Panc1 (cell line): ENCODE data around the gene UBE2J2. TPM values are rescaled to one million over a fixed set of nuclear protein-coding genes. Genes with fewer than 3 reads are reported as not detected.
A peak's percentile ranks its signal among the peaks of the same experiment; 100 is the strongest.

ENCODE experiments used
- ATAC-seq: fragments of 200-7000 bp; cut with Tn5 transposase; 2 replicates; pipeline ENCODE4 v1.9.1; 2020; ENCODE audit warnings: mild to moderate bottlenecking, moderate library complexity
- BruUV-seq: library from RNA; stranded (reverse); fragments of 400-500 nt; replicated peaks from 2 replicates; lab custom pipeline; 2021; lab: Mats Ljungman, UMichigan
- CTCF ChIA-PET: fragments of 300-600 bp; sonication (Branson Sonifier 250); formaldehyde crosslinking; loops from one replicate; lab custom pipeline; 2022; ENCODE audit warnings: antibody characterized with exemption; lab: Charles Lee
- POLR2A ChIA-PET: fragments of 300-600 bp; sonication (Branson Sonifier 250); formaldehyde crosslinking; loops from one replicate; lab custom pipeline; 2022; ENCODE audit warnings: antibody characterized with exemption; lab: Charles Lee
- DNase-seq: peaks from one replicate; pipeline ENCODE4 v3.0.0-alpha.2; 2010; ENCODE audit warnings: low read depth, low spot score
- H3K27ac ChIP-seq: 2 replicates; pipeline ENCODE4 v1.5.1; 2011; ENCODE audit warnings: mild to moderate bottlenecking, low read length, inconsistent platforms
- H3K27me3 ChIP-seq: fragments of 200-500 bp; sonication (Bioruptor generic); 2 replicates; pipeline ENCODE4 v1.6.0; 2014; ENCODE audit warnings: low read length, inconsistent platforms; ENCODE audit not compliant: control insufficient read depth, insufficient read depth
- H3K36me3 ChIP-seq: fragments of 200-500 bp; sonication (Bioruptor generic); 2 replicates; pipeline ENCODE4 v1.5.1; 2014; ENCODE audit warnings: inconsistent platforms, mild to moderate bottlenecking, low read length, moderate library complexity; ENCODE audit not compliant: control insufficient read depth, insufficient read depth
- H3K4me1 ChIP-seq: 2 replicates; pipeline ENCODE4 v1.5.1; 2011; ENCODE audit warnings: inconsistent platforms, mild to moderate bottlenecking, low read length, moderate library complexity; ENCODE audit not compliant: control insufficient read depth, insufficient read depth
- H3K4me3 ChIP-seq, 2 experiments: 2 replicates each; pipeline ENCODE4 v1.5.1; 2011 to 2012; ENCODE audit warnings: low read depth in 2 of 2, low read length in 2 of 2, mild to moderate bottlenecking in 2 of 2, inconsistent platforms in 1 of 2, moderate library complexity in 1 of 2
- H3K9me3 ChIP-seq: fragments of 200-500 bp; sonication (Bioruptor generic); 2 replicates; pipeline ENCODE4 v1.5.1; 2014; ENCODE audit warnings: low read depth, mild to moderate bottlenecking, inconsistent platforms, low read length, moderate library complexity; ENCODE audit not compliant: control insufficient read depth, insufficient read depth
- POLR2AphosphoS5 ChIP-seq: IDR thresholded peaks from 2 replicates; pipeline ENCODE4 v1.6.1; 2012; ENCODE audit warnings: mild to moderate bottlenecking, low read depth, low read length, moderate library complexity
- SIN3A ChIP-seq: IDR thresholded peaks from 2 replicates; pipeline ENCODE4 v1.6.1; 2012; ENCODE audit warnings: low read depth, mild to moderate bottlenecking, low read length, moderate library complexity, borderline replicate concordance; ENCODE audit not compliant: insufficient read depth
- TCF7L2 ChIP-seq: IDR thresholded peaks from 2 replicates; pipeline ENCODE4 v1.6.1; 2011; ENCODE audit warnings: mild to moderate bottlenecking, low read depth, low read length, inconsistent platforms
- in situ Hi-C: cut with HindIII; loops from 2 replicates; pipeline ENCODE4 v1.10.0; 2016; ENCODE audit warnings: low sequenced_read_pairs, low pct_unique_long_range_greater_than_20kb
- intact Hi-C: fragments of 100-400 bp; cut with micrococcal nuclease; formaldehyde crosslinking; loops from one replicate; pipeline ENCODE4 v1.10.0; 2022; ENCODE audit not compliant: unreplicated experiment
- total RNA-seq: library from RNA; stranded (reverse); gene quantifications from one replicate; pipeline ENCODE4 v1.2.1, GENCODE V29; 2021; ENCODE audit not compliant: unreplicated experiment
- TF ChIP-seq, protein P1 (sequence below): fragments of 450-650 bp; IDR thresholded peaks from 2 replicates; pipeline ENCODE4 v1.5.1; 2017; ENCODE audit warnings: mild to moderate bottlenecking
- TF ChIP-seq, protein P2 (sequence below), 2 experiments: IDR thresholded peaks; 2 replicates each; pipeline ENCODE4 v1.6.1; 2011 to 2012; ENCODE audit warnings: low read depth in 2 of 2, control low read depth in 1 of 2, low read length in 1 of 2, mild to moderate bottlenecking in 1 of 2, moderate library complexity in 1 of 2; ENCODE audit not compliant: insufficient read depth in 1 of 2

UBE2J2 gene
- total RNA-seq, 1 experiment from 2014 or later, result 101 TPM

- Histone ChIP-seq H3K9me3 (no peaks in the 10 kb centered on the region), H3K36me3 (peaks cover 8% of the 10 kb centered on the region; the same call in 1 of the 2 replicates), H3K4me1 (peaks cover 57% of the 10 kb centered on the region), H3K27me3 (no peaks in the 10 kb centered on the region), H3K27ac (peak overlapping the region; percentile 65), H3K4me3 (no peak overlapping the region)
- no peak for TF ChIP-seq SIN3A
- TF ChIP-seq, protein P1, sequence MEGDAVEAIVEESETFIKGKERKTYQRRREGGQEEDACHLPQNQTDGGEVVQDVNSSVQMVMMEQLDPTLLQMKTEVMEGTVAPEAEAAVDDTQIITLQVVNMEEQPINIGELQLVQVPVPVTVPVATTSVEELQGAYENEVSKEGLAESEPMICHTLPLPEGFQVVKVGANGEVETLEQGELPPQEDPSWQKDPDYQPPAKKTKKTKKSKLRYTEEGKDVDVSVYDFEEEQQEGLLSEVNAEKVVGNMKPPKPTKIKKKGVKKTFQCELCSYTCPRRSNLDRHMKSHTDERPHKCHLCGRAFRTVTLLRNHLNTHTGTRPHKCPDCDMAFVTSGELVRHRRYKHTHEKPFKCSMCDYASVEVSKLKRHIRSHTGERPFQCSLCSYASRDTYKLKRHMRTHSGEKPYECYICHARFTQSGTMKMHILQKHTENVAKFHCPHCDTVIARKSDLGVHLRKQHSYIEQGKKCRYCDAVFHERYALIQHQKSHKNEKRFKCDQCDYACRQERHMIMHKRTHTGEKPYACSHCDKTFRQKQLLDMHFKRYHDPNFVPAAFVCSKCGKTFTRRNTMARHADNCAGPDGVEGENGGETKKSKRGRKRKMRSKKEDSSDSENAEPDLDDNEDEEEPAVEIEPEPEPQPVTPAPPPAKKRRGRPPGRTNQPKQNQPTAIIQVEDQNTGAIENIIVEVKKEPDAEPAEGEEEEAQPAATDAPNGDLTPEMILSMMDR, result no peak
- no peak for TF ChIP-seq TCF7L2
- no peak; the same call in 1 of the 2 replicates for TF ChIP-seq POLR2AphosphoS5
- TF ChIP-seq, protein P2, sequence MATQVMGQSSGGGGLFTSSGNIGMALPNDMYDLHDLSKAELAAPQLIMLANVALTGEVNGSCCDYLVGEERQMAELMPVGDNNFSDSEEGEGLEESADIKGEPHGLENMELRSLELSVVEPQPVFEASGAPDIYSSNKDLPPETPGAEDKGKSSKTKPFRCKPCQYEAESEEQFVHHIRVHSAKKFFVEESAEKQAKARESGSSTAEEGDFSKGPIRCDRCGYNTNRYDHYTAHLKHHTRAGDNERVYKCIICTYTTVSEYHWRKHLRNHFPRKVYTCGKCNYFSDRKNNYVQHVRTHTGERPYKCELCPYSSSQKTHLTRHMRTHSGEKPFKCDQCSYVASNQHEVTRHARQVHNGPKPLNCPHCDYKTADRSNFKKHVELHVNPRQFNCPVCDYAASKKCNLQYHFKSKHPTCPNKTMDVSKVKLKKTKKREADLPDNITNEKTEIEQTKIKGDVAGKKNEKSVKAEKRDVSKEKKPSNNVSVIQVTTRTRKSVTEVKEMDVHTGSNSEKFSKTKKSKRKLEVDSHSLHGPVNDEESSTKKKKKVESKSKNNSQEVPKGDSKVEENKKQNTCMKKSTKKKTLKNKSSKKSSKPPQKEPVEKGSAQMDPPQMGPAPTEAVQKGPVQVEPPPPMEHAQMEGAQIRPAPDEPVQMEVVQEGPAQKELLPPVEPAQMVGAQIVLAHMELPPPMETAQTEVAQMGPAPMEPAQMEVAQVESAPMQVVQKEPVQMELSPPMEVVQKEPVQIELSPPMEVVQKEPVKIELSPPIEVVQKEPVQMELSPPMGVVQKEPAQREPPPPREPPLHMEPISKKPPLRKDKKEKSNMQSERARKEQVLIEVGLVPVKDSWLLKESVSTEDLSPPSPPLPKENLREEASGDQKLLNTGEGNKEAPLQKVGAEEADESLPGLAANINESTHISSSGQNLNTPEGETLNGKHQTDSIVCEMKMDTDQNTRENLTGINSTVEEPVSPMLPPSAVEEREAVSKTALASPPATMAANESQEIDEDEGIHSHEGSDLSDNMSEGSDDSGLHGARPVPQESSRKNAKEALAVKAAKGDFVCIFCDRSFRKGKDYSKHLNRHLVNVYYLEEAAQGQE (IDR thresholded peaks at IDR 0.05; ENCODE audit: insufficient read depth in 1 of 2, low read depth in 2 of 2, low read length in 1 of 2), result no peak
- DNase-seq (no peak), ATAC-seq (no peak)
- intact Hi-C loops, result loop anchor here (5.0 kb wide), 1 partner anchor 112 kb away; no protein-coding TSS in a partner anchor
- ChIA-PET CTCF (no interaction called here), POLR2A (no interaction called here)
- in situ Hi-C loops, result no loop called here
- no TSS peak for BruUV-seq
These were observed 39.4 kb downstream of the UBE2J2 start for GRCh38 chr1:1234180-1234808.

GRCh38 chr1:1233567-1233892 lies 40.1 kb downstream of the UBE2J2 start:
- intact Hi-C loops, result loop anchor here (5.0 kb wide), 1 partner anchor 111 kb away; no protein-coding TSS in a partner anchor
- H3K27me3 ChIP-seq, result no peaks in the 10 kb centered on the region
- POLR2A ChIA-PET, result no interaction called here
- DNase-seq (no peak), ATAC-seq (no peak)
- CTCF ChIA-PET, result no interaction called here
- H3K36me3 ChIP-seq, result peaks cover 8% of the 10 kb centered on the region; the same call in 1 of the 2 replicates
- H3K9me3 ChIP-seq, result no peaks in the 10 kb centered on the region
- BruUV-seq, result no TSS peak
- TF ChIP-seq TCF7L2 (no peak), POLR2AphosphoS5 (no peak), SIN3A (no peak)
- TF ChIP-seq, protein P1, result no peak
- TF ChIP-seq, protein P2 (IDR thresholded peaks at IDR 0.05; ENCODE audit: insufficient read depth in 1 of 2, low read depth in 2 of 2, low read length in 1 of 2), result no peak
- no peak overlapping the region for H3K4me3 ChIP-seq
- in situ Hi-C loops, result no loop called here
- H3K27ac ChIP-seq, result peak overlapping the region; percentile 65
- peaks cover 49% of the 10 kb centered on the region for H3K4me1 ChIP-seq
